ENCODE results near the gene FAM180A.

Gene FAM180A

GRCh38 chr7:135736586-135737305, 11.9 kb downstream of the FAM180A start:
- DNase-seq = no peak

- DNase-seq = no peak
These were observed 14.3 kb downstream of the FAM180A start for GRCh38 chr7:135734343-135734689.

- DNase-seq = no peak
These were observed 14.8 kb downstream of the FAM180A start for GRCh38 chr7:135733603-135734342.

GRCh38 chr7:135731131-135731530, 17.5 kb downstream of the FAM180A start:
- DNase-seq = no peak

- no peak for DNase-seq
These were observed 19.4 kb downstream of the FAM180A start for GRCh38 chr7:135729230-135729629.

- DNase-seq = no peak
These were observed 20.4 kb downstream of the FAM180A start, which contains the start of gene SLC13A4 for GRCh38 chr7:135728136-135728669. Gene SLC13A4 (minus strand): TSS chr7:135728186. CDS start chr7:135727496, 690 bp downstream.

GRCh38 chr7:135726911-135727673, 21.5 kb downstream of the FAM180A start:
- no peak for DNase-seq

GRCh38 chr7:135726276-135726788, 22.3 kb downstream of the FAM180A start:
- DNase-seq = no peak

- DNase-seq = no peak
These were observed 25.2 kb downstream of the FAM180A start for GRCh38 chr7:135723411-135723810.

- no peak for DNase-seq
These were observed 27.3 kb downstream of the FAM180A start for GRCh38 chr7:135721198-135721820.

GRCh38 chr7:135719688-135720087, 28.9 kb downstream of the FAM180A start:
- DNase-seq = no peak

- DNase-seq = no peak
These were observed 29.7 kb downstream of the FAM180A start for GRCh38 chr7:135718794-135719437.

GRCh38 chr7:135718219-135718618, 30.4 kb downstream of the FAM180A start:
- no peak for DNase-seq

GRCh38 chr7:135717693-135718092, 30.9 kb downstream of the FAM180A start:
- DNase-seq = no peak

- no peak for DNase-seq
These were observed 31.9 kb downstream of the FAM180A start for GRCh38 chr7:135716677-135717238.

GRCh38 chr7:135715673-135716072, 32.9 kb downstream of the FAM180A start:
- no peak for DNase-seq

- DNase-seq = no peak
These were observed 33.5 kb downstream of the FAM180A start for GRCh38 chr7:135715055-135715522.

GRCh38 chr7:135714534-135715009, 34.0 kb downstream of the FAM180A start:
- DNase-seq = no peak

GRCh38 chr7:135713836-135714470, 34.7 kb downstream of the FAM180A start:
- no peak for DNase-seq

GRCh38 chr7:135712796-135713195, 35.8 kb downstream of the FAM180A start:
- no peak for DNase-seq

All from activated gamma-delta T cell treated with Interleukin-2 at 50 U/mL for 16 hours (primary cell).